Neuronal stem cell (in vitro differentiated cells): ENCODE measurements around the gene TPO.
A peak's percentile ranks its signal among the peaks of the same experiment; 100 is the strongest.

Experiments used
- DNase-seq: peaks from one replicate; pipeline ENCODE4 v3.0.0-alpha.2; 2013; ENCODE audit warnings: low spot score
- H2AFZ ChIP-seq: one replicate; pipeline ENCODE4 v1.6.1; 2013; ENCODE audit warnings: mild to moderate bottlenecking, low read length, inconsistent platforms
- H2AK5ac ChIP-seq: 2 replicates; pipeline ENCODE4 v1.6.1; 2013; ENCODE audit warnings: low read depth, mild to moderate bottlenecking, inconsistent platforms, low read length, moderate library complexity, mixed read lengths
- H2BK120ac ChIP-seq: 2 replicates; pipeline ENCODE4 v1.6.1; 2013; ENCODE audit warnings: low read depth, mild to moderate bottlenecking, inconsistent platforms, low read length, moderate library complexity, mixed read lengths
- H2BK12ac ChIP-seq: one replicate; pipeline ENCODE4 v1.6.1; 2013; ENCODE audit warnings: low read length, inconsistent platforms
- H2BK15ac ChIP-seq: 2 replicates; pipeline ENCODE4 v1.6.1; 2013; ENCODE audit warnings: mild to moderate bottlenecking, low read length, inconsistent platforms, mixed read lengths
- H2BK5ac ChIP-seq: one replicate; pipeline ENCODE4 v1.6.1; 2013; ENCODE audit warnings: inconsistent platforms, mild to moderate bottlenecking, low read length, moderate library complexity
- H3K14ac ChIP-seq: one replicate; pipeline ENCODE4 v1.6.1; 2013; ENCODE audit warnings: low read length, inconsistent platforms
- H3K18ac ChIP-seq: 2 replicates; pipeline ENCODE4 v1.6.1; 2013; ENCODE audit warnings: low read length, inconsistent platforms
- H3K23ac ChIP-seq: 2 replicates; pipeline ENCODE4 v1.6.1; 2013; ENCODE audit warnings: low read depth, mild to moderate bottlenecking, mixed read lengths, low read length, inconsistent platforms; ENCODE audit not compliant: poor library complexity
- H3K27ac ChIP-seq: replicated peaks from 3 replicates; pipeline ENCODE4 v1.5.1; 2013; ENCODE audit warnings: low read length, inconsistent platforms
- H3K27me3 ChIP-seq, 3 experiments: 2 replicates each; pipeline ENCODE4 v1.6.1; 2013; ENCODE audit warnings: low read length in 3 of 3, mild to moderate bottlenecking in 2 of 3, inconsistent platforms in 1 of 3, low read depth in 1 of 3, mixed read lengths in 1 of 3, moderate library complexity in 1 of 3; ENCODE audit not compliant: control insufficient read depth in 3 of 3, insufficient read depth in 3 of 3
- H3K36me3 ChIP-seq, 2 donors: replicated peaks in 1 of 2; 2 replicates each; pipeline ENCODE4 v1.6.1; 2013; ENCODE audit warnings: low read length in 2 of 2; ENCODE audit not compliant: control insufficient read depth in 2 of 2, insufficient read depth in 2 of 2
- H3K4ac ChIP-seq: 2 replicates; pipeline ENCODE4 v1.6.1; 2013; ENCODE audit warnings: inconsistent platforms, mild to moderate bottlenecking, low read length, moderate library complexity
- H3K4me1 ChIP-seq, 2 donors: 1 replicate in 1 of 2; 2 replicates in 1 of 2; pipeline ENCODE4 v1.6.1; 2013; ENCODE audit warnings: low read length in 2 of 2, low read depth in 1 of 2; ENCODE audit not compliant: control insufficient read depth in 2 of 2, insufficient read depth in 1 of 2
- H3K4me2 ChIP-seq: one replicate; pipeline ENCODE4 v1.6.1; 2013; ENCODE audit warnings: mild to moderate bottlenecking, low read length, inconsistent platforms; ENCODE audit not compliant: insufficient read depth, poor library complexity, severe bottlenecking
- H3K4me3 ChIP-seq, 2 donors: 2 replicates each; pipeline ENCODE4 v1.5.1; 2013; ENCODE audit warnings: low read length in 2 of 2, mild to moderate bottlenecking in 2 of 2, inconsistent platforms in 1 of 2, moderate library complexity in 1 of 2
- H3K79me1 ChIP-seq: one replicate; pipeline ENCODE4 v1.6.1; 2013; ENCODE audit warnings: low read depth, mild to moderate bottlenecking, inconsistent platforms, low read length, moderate library complexity
- H3K9ac ChIP-seq: one replicate; pipeline ENCODE4 v1.6.1; 2013; ENCODE audit warnings: mild to moderate bottlenecking, low read depth, low read length, inconsistent platforms; ENCODE audit not compliant: poor library complexity
- H3K9me3 ChIP-seq, 2 donors: replicated peaks in 1 of 2; 2 replicates each; pipeline versions ENCODE3 to v1.6.1; 2013; ENCODE audit warnings: low read length in 2 of 2, mild to moderate bottlenecking in 2 of 2, inconsistent platforms in 1 of 2, low read depth in 1 of 2, mixed read lengths in 1 of 2, moderate library complexity in 1 of 2; ENCODE audit not compliant: control insufficient read depth in 2 of 2, insufficient read depth in 1 of 2
- H4K8ac ChIP-seq: one replicate; pipeline ENCODE4 v1.6.1; 2013; ENCODE audit warnings: low read depth, mild to moderate bottlenecking, inconsistent platforms, low read length, moderate library complexity
- H4K91ac ChIP-seq: one replicate; pipeline ENCODE4 v1.6.1; 2013; ENCODE audit warnings: low read length, low read depth, mild to moderate bottlenecking, inconsistent platforms; ENCODE audit not compliant: poor library complexity
- WGBS, 2 donors: extraction: QIAGEN DNeasy Blood & Tissue Kit; methylation state at CpG; one replicate each; pipeline ENCODE4 v1.1.7; 2013; ENCODE audit warnings: missing lambda C conversion rate in 2 of 2, mixed read lengths in 1 of 2; ENCODE audit not compliant: insufficient read length in 2 of 2, insufficient replicate concordance in 1 of 2; ENCODE audit errors: extremely low coverage in 2 of 2; 5-methylcytosine and 5-hydroxymethylcytosine counted together

TPO gene

GRCh38 chr2:1544478-1545069 lies 131.3 kb downstream of the TPO start:
- no peaks in the 10 kb centered on the region for H3K9me3 ChIP-seq
- WGBS, 2 donors: no CpG with 5 or more reads among the region's 4 CpGs
- H3K18ac ChIP-seq: no peak overlapping the region
- H3K4me3 ChIP-seq: no peak overlapping the region
- H3K36me3 ChIP-seq: no peaks in the 10 kb centered on the region
- H2BK120ac ChIP-seq: no peak overlapping the region
- no peak overlapping the region for H2AFZ ChIP-seq
- no peaks in the 10 kb centered on the region for H3K79me1 ChIP-seq
- H3K4me1 ChIP-seq: peaks cover 0 to 2% of the 10 kb centered on the region in 2 donors
- no peak overlapping the region for H3K4me2 ChIP-seq
- H3K27ac ChIP-seq: no peak overlapping the region
- peak overlapping the region; percentile 25 for H3K9ac ChIP-seq
- no peak overlapping the region for H3K23ac ChIP-seq
- no peak for DNase-seq
- peaks cover 0 to 6% (median 0%) of the 10 kb centered on the region in 3 experiments for H3K27me3 ChIP-seq
- H4K8ac ChIP-seq: no peak overlapping the region
- no peak overlapping the region for H3K14ac ChIP-seq
- no peak overlapping the region for H2BK12ac ChIP-seq
- no peak overlapping the region for H4K91ac ChIP-seq
- H2BK15ac ChIP-seq: no peak overlapping the region
- H2AK5ac ChIP-seq: peak overlapping the region; percentile 9
- no peak overlapping the region for H2BK5ac ChIP-seq
- no peak overlapping the region for H3K4ac ChIP-seq

DNA sequence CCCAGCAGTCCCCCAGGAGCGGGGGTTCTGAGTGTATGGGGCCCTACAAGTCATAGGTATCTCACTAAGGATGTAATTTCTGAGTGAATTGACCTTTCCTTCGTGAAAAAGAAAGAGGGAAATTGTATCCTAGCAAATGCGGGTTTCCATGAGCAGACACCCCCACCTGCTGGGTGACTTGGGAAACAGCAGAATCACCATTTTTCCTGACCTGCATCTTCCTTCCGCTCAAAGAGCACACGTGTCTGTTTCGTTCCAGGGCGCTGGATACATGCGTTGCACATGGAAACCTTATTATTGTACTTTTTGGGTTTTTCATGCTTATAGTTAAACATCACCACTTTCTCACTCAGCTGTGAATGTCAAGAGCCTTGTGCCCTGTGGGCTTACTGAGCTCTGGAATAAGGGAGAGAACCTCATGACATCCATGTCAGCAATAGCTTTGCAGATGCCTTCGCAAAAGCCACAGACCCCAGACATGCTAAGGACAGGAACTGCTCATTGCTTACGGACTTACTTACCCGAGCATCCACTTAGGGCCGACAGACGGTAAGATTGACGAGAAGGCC lies 132.8 kb downstream of the TPO start:
- Histone ChIP-seq H3K23ac (no peak overlapping the region), H3K36me3 (no peaks in the 10 kb centered on the region), H3K4ac (no peak overlapping the region), H3K14ac (no peak overlapping the region), H4K91ac (no peak overlapping the region), H2BK15ac (no peak overlapping the region), H2BK5ac (no peak overlapping the region), H3K4me3 (no peak overlapping the region), H3K9ac (no peak overlapping the region), H2BK12ac (no peak overlapping the region), H2BK120ac (no peak overlapping the region), H4K8ac (no peak overlapping the region), H3K9me3 (no peaks in the 10 kb centered on the region), H3K18ac (no peak overlapping the region), H3K27ac (no peak overlapping the region), H2AK5ac (no peak overlapping the region), H3K27me3 (peaks cover 0 to 6% (median 0%) of the 10 kb centered on the region in 3 experiments), H3K79me1 (no peaks in the 10 kb centered on the region), H3K4me1 (peaks cover 0 to 2% of the 10 kb centered on the region in 2 donors), H3K4me2 (no peak overlapping the region), H2AFZ (no peak overlapping the region)
- peak; percentile 47 for DNase-seq
- WGBS, 2 donors: no CpG with 5 or more reads among the region's 14 CpGs

- Histone ChIP-seq H2BK5ac (no peak overlapping the region), H3K9ac (no peak overlapping the region), H3K18ac (no peak overlapping the region), H3K27ac (no peak overlapping the region), H3K4ac (no peak overlapping the region), H3K36me3 (no peaks in the 10 kb centered on the region), H2BK15ac (no peak overlapping the region), H3K14ac (no peak overlapping the region), H2AFZ (no peak overlapping the region), H3K79me1 (no peaks in the 10 kb centered on the region), H3K4me3 (no peak overlapping the region), H2BK12ac (no peak overlapping the region), H2BK120ac (no peak overlapping the region), H3K27me3 (peaks cover 0 to 6% (median 0%) of the 10 kb centered on the region in 3 experiments), H4K8ac (no peak overlapping the region), H3K4me1 (peaks cover 0 to 2% of the 10 kb centered on the region in 2 donors), H3K9me3 (no peaks in the 10 kb centered on the region), H3K4me2 (no peak overlapping the region), H4K91ac (no peak overlapping the region), H2AK5ac (no peak overlapping the region), H3K23ac (peak overlapping the region; percentile 28)
- WGBS, 2 donors: no CpG with 5 or more reads among the region's 10 CpGs
- no peak for DNase-seq
These were observed 133.6 kb downstream of the TPO start for GRCh38 chr2:1546901-1547300.

DNA sequence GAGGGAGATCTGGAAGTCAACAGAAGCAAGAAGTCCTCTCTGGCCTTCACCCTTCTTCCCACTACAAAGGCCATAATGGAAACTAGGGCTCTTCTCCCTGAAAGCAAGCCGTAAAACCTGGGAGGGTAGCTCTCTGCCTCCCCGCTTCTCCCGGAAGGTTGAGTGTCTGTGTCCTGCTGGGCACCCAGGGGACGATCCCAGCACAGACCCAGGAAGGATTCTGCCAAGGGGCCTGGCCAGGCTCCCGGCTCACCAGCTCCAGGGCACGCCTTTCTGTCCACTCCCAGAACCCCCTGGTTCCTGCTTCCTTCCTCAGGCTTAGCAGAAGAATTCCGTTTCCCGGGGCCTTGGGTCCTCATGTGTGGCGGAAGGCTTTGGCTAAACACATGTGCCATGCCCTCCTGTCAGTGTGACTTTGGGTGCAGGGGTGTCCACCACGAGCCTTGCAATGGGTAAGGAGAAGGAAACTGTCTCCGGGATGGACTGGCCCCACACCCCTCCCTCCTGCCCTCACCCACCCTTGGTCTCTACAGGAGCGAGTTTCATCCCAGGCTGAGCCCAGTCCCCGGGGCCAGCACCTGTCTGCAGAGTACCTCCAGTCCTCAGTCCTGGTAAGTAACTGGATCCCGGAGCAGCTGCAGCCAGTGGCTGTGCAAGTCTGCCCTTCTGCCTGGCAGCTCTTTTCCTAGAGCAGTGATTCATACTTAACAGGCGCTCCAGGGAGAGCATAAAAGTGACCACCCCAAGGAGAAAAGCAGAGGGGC lies 135.8 kb downstream of the TPO start:
- DNase-seq: no peak
- Histone ChIP-seq H3K18ac (no peak overlapping the region), H3K9ac (no peak overlapping the region), H4K91ac (no peak overlapping the region), H2BK120ac (no peak overlapping the region), H2BK5ac (no peak overlapping the region), H2BK12ac (no peak overlapping the region), H3K4me3 (no peak overlapping the region), H3K4me1 (peaks cover 0 to 2% of the 10 kb centered on the region in 2 donors), H3K79me1 (no peaks in the 10 kb centered on the region), H3K27me3 (no peaks in the 10 kb centered on the region), H3K23ac (no peak overlapping the region), H2BK15ac (no peak overlapping the region), H3K4ac (no peak overlapping the region), H3K4me2 (no peak overlapping the region), H2AFZ (no peak overlapping the region), H2AK5ac (no peak overlapping the region), H3K27ac (no peak overlapping the region), H3K36me3 (no peaks in the 10 kb centered on the region), H3K14ac (no peak overlapping the region), H3K9me3 (no peaks in the 10 kb centered on the region), H4K8ac (no peak overlapping the region)
- no CpG with 5 or more reads among the region's 15 CpGs for WGBS, 2 donors
